Body of pancreas (tissue), 4 donors: ENCODE measurements around the gene RUNX2.

Source experiments
- POLR2A ChIP-seq, 3 donors: fragments of 450-650 bp; IDR thresholded peaks; one replicate each; pipeline ENCODE4 v1.6.1; 2016; ENCODE audit warnings: antibody characterized with exemption in 3 of 3, mild to moderate bottlenecking in 2 of 3
- TF ChIP-seq, protein P1 (sequence below), 7 experiments: fragments of 450-650 bp in 4 of 7; fragments of 200-600 bp in 3 of 7; sonication (generic) in 3 of 7; IDR thresholded peaks; one replicate each; pipeline ENCODE4 v1.5.1; 2016 to 2019; ENCODE audit warnings: antibody characterized with exemption in 7 of 7

DNA sequence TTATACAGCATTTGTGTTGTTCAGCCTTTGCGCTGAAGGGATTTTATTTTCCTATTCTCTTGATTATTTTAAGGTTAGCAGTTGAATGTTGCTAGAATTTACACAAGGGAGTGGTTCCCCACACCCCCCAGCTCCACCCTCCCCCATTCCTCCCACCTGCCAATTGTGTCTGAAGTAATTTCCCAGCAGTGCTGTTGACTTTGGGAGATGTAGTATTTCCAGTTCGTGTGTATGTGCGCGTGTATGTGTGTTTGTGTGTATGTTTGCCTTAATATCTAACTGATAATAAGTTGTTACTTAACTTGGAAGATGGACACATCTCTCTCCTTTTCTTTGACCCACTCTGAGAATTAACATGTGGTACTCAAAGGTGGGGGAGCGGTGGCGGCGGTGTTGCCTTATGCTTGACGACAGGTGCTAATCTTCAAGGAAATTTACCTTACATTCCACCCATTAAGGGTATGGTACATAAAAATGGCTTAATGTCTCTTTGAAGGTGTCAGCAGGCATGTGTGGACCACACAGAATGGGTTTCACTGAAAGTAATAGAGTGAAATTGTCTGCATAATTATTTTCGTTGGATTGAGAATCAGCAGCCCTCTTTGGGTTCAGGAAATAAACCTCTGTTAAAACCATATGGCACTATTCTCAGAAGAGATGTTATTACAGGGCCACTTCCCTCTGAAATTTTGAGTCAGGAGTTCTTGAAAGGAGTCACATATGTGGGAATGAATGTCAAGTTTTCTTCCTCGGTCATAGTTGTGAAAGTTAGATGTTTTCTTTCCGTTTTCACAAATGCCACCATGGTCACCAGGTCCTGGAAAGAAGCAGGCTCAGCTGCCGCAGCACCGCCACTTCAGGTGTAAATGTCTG, 145.2 kb downstream of the RUNX2 start:
- TF ChIP-seq, protein P1, sequence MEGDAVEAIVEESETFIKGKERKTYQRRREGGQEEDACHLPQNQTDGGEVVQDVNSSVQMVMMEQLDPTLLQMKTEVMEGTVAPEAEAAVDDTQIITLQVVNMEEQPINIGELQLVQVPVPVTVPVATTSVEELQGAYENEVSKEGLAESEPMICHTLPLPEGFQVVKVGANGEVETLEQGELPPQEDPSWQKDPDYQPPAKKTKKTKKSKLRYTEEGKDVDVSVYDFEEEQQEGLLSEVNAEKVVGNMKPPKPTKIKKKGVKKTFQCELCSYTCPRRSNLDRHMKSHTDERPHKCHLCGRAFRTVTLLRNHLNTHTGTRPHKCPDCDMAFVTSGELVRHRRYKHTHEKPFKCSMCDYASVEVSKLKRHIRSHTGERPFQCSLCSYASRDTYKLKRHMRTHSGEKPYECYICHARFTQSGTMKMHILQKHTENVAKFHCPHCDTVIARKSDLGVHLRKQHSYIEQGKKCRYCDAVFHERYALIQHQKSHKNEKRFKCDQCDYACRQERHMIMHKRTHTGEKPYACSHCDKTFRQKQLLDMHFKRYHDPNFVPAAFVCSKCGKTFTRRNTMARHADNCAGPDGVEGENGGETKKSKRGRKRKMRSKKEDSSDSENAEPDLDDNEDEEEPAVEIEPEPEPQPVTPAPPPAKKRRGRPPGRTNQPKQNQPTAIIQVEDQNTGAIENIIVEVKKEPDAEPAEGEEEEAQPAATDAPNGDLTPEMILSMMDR (IDR thresholded peaks at IDR 0.05) = no peak
- TF ChIP-seq POLR2A (IDR thresholded peaks at IDR 0.05) = no peak
